HAP-1 (cell line): ENCODE data around the gene KIFC1.
"Not testable (repeated sequence)": the region's sequence is repeated elsewhere in the genome, so short reads cannot be mapped to it uniquely, and the experiment has no call there.

Experiments
- DNase-seq, 2 experiments: peaks; one replicate each; pipeline ENCODE4 v3.0.0-alpha.2; 2016 to 2020; ENCODE audit warnings: low spot score in 2 of 2
- H3K27me3 ChIP-seq: fragments of 250-450 bp; sonication (Bioruptor Pico); 2 replicates; pipeline ENCODE4 v1.5.1; 2020; ENCODE audit warnings: low read depth, mild to moderate bottlenecking, moderate library complexity
- H3K36me3 ChIP-seq: fragments of 250-450 bp; sonication (Bioruptor Pico); replicated peaks from 2 replicates; pipeline ENCODE4 v1.5.1; 2020; ENCODE audit warnings: mild to moderate bottlenecking
- H3K4me1 ChIP-seq: fragments of 250-450 bp; sonication (Bioruptor Pico); 2 replicates; pipeline ENCODE4 v1.5.1; 2020; ENCODE audit warnings: mild to moderate bottlenecking
- H3K4me3 ChIP-seq: fragments of 250-450 bp; sonication (Bioruptor Pico); 2 replicates; pipeline ENCODE4 v1.5.1; 2020; ENCODE audit warnings: mild to moderate bottlenecking, moderate library complexity
- H3K9me3 ChIP-seq: fragments of 250-450 bp; sonication (Bioruptor Pico); 2 replicates; pipeline ENCODE4 v1.5.1; 2020; ENCODE audit warnings: mild to moderate bottlenecking, moderate library complexity
- in situ Hi-C: fragments of 300-500 bp; cut with MboI; formaldehyde crosslinking; loops from 3 replicates; pipeline ENCODE4 v1.14.3; 2020; ENCODE audit warnings: low sequenced_read_pairs, inconsistent platforms, mixed read lengths

The KIFC1 gene

GRCh38 chr6:33390173-33390572 is 1.4 kb upstream of the KIFC1 start:
- in situ Hi-C loops: no loop called here
- DNase-seq: no peak
- Histone ChIP-seq H3K4me1 (peaks cover 17% of the 10 kb centered on the region), H3K9me3 (no peaks in the 10 kb centered on the region), H3K4me3 (no peak overlapping the region), H3K36me3 (peaks cover 7% of the 10 kb centered on the region), H3K27me3 (no peaks in the 10 kb centered on the region)

GRCh38 chr6:33390767-33391277 is 801 bp upstream of the KIFC1 start:
- Histone ChIP-seq H3K36me3 (peaks cover 14% of the 10 kb centered on the region), H3K9me3 (no peaks in the 10 kb centered on the region), H3K4me3 (peak overlapping the region; percentile 99), H3K4me1 (peaks cover 21% of the 10 kb centered on the region), H3K27me3 (no peaks in the 10 kb centered on the region)
- in situ Hi-C loops: no loop called here
- no peak for DNase-seq

GRCh38 chr6:33391922-33392594 is 435 bp downstream of the KIFC1 start:
- H3K4me3 ChIP-seq: peak overlapping the region; percentile 99
- no peaks in the 10 kb centered on the region for H3K9me3 ChIP-seq
- peaks cover 17% of the 10 kb centered on the region for H3K36me3 ChIP-seq
- no peaks in the 10 kb centered on the region for H3K27me3 ChIP-seq
- peaks cover 21% of the 10 kb centered on the region for H3K4me1 ChIP-seq
- DNase-seq: peak in 1 of 2 experiments; percentile 42
- in situ Hi-C loops: no loop called here

GRCh38 chr6:33392595-33392948 is 949 bp downstream of the KIFC1 start:
- Histone ChIP-seq H3K9me3 (no peaks in the 10 kb centered on the region), H3K4me1 (peaks cover 21% of the 10 kb centered on the region), H3K36me3 (peaks cover 20% of the 10 kb centered on the region), H3K27me3 (no peaks in the 10 kb centered on the region), H3K4me3 (peak overlapping the region; percentile 99)
- no peak for DNase-seq
- in situ Hi-C loops: no loop called here

GRCh38 chr6:33392979-33393378 is 1.4 kb downstream of the KIFC1 start:
- in situ Hi-C loops: no loop called here

GRCh38 chr6:33397541-33397940 is 5.9 kb downstream of the KIFC1 start:
- Histone ChIP-seq H3K4me3 (no peak overlapping the region), H3K9me3 (no peaks in the 10 kb centered on the region), H3K4me1 (peaks cover 15% of the 10 kb centered on the region), H3K27me3 (no peaks in the 10 kb centered on the region), H3K36me3 (peaks cover 66% of the 10 kb centered on the region)
- DNase-seq: no peak
- in situ Hi-C loops: no loop called here

More at GRCh38 chr6:33392979-33393378, 1.4 kb downstream of the KIFC1 start:
- H3K4me1 ChIP-seq: peaks cover 21% of the 10 kb centered on the region
- no peak for DNase-seq
- peak overlapping the region; percentile 99 for H3K4me3 ChIP-seq
- H3K9me3 ChIP-seq: no peaks in the 10 kb centered on the region
- H3K27me3 ChIP-seq: no peaks in the 10 kb centered on the region
- H3K36me3 ChIP-seq: peaks cover 24% of the 10 kb centered on the region

- H3K4me3 ChIP-seq, in situ Hi-C loops, DNase-seq, H3K27me3 ChIP-seq, H3K9me3 ChIP-seq: not testable (repeated sequence)
- H3K36me3 ChIP-seq: peaks cover 76% of the 10 kb centered on the region
- H3K4me1 ChIP-seq: peaks cover 15% of the 10 kb centered on the region
Observed at GRCh38 chr6:33398601-33399000, 7.0 kb downstream of the KIFC1 start.

GRCh38 chr6:33399881-33400280 is 8.3 kb downstream of the KIFC1 start:
- H3K4me1 ChIP-seq, H3K9me3 ChIP-seq, H3K4me3 ChIP-seq, in situ Hi-C loops, DNase-seq, H3K27me3 ChIP-seq: not testable (repeated sequence)
- H3K36me3 ChIP-seq: peaks cover 85% of the 10 kb centered on the region

GRCh38 chr6:33404884-33405283 is 13.3 kb downstream of the KIFC1 start:
- Histone ChIP-seq H3K9me3 (no peaks in the 10 kb centered on the region), H3K36me3 (peaks cover 82% of the 10 kb centered on the region), H3K4me3 (no peak overlapping the region), H3K4me1 (peaks cover 2% of the 10 kb centered on the region; the same call in 1 of the 2 replicates), H3K27me3 (no peaks in the 10 kb centered on the region)
- in situ Hi-C loops: no loop called here
- no peak for DNase-seq

- Histone ChIP-seq H3K27me3 (no peaks in the 10 kb centered on the region), H3K4me3 (no peak overlapping the region), H3K36me3 (peaks cover 77% of the 10 kb centered on the region), H3K9me3 (no peaks in the 10 kb centered on the region), H3K4me1 (peaks cover 3% of the 10 kb centered on the region; the same call in 1 of the 2 replicates)
- no peak for DNase-seq
- in situ Hi-C loops: no loop called here
Observed at GRCh38 chr6:33405386-33405940, 13.8 kb downstream of the KIFC1 start.

- DNase-seq: no peak
- Histone ChIP-seq H3K36me3 (peaks cover 71% of the 10 kb centered on the region), H3K4me3 (no peak overlapping the region), H3K4me1 (peaks cover 3% of the 10 kb centered on the region; the same call in 1 of the 2 replicates), H3K27me3 (no peaks in the 10 kb centered on the region), H3K9me3 (no peaks in the 10 kb centered on the region)
- in situ Hi-C loops: no loop called here
Observed at GRCh38 chr6:33406126-33406525, 14.5 kb downstream of the KIFC1 start.

- in situ Hi-C loops: no loop called here
- no peaks in the 10 kb centered on the region for H3K9me3 ChIP-seq
- peaks cover 6% of the 10 kb centered on the region for H3K4me1 ChIP-seq
- no peak for DNase-seq
- peaks cover 60% of the 10 kb centered on the region for H3K36me3 ChIP-seq
- no peak overlapping the region for H3K4me3 ChIP-seq
- H3K27me3 ChIP-seq: no peaks in the 10 kb centered on the region
Observed at GRCh38 chr6:33407132-33407718, 15.6 kb downstream of the KIFC1 start.

GRCh38 chr6:33410050-33410710 is 18.6 kb downstream of the KIFC1 start:
- in situ Hi-C loops: no loop called here
- Histone ChIP-seq H3K27me3 (no peaks in the 10 kb centered on the region), H3K4me3 (peak overlapping the region; percentile 46), H3K4me1 (peaks cover 6% of the 10 kb centered on the region), H3K9me3 (no peaks in the 10 kb centered on the region), H3K36me3 (peaks cover 47% of the 10 kb centered on the region)
- DNase-seq: peak; percentile 93 to 98
